SK-N-SH (cell line): Measurements from ENCODE around the gene LSP1. TPM values are rescaled to one million over a fixed set of nuclear protein-coding genes. Genes with fewer than 3 reads are reported as not detected.

ENCODE experiments used
- CTCF ChIA-PET: fragments of 300-600, 350-600 bp; formaldehyde crosslinking; extraction: SDS; loops from one replicate; lab custom pipeline; 2021; lab: Yijun Ruan, JAX
- POLR2A ChIA-PET: fragments of 350-600 bp; sonication (Branson Sonifier 250); formaldehyde crosslinking; extraction: SDS; loops from one replicate; lab custom pipeline; 2020; ENCODE audit warnings: antibody characterized with exemption, inconsistent platforms; lab: Yijun Ruan, JAX
- DNase-seq: peaks from one replicate; pipeline ENCODE4 v3.0.0; 2012
- H2AFZ ChIP-seq: fragments of 200-600 bp; sonication (generic); 2 replicates; pipeline ENCODE4 v1.8.1; 2016; ENCODE audit warnings: antibody characterized with exemption, mild to moderate bottlenecking, low read depth
- H3F3A ChIP-seq: fragments of 200-600 bp; sonication (generic); replicated peaks from 2 replicates; pipeline ENCODE3; 2016; ENCODE audit warnings: antibody characterized with exemption, mild to moderate bottlenecking; ENCODE audit not compliant: insufficient read depth
- H3K27ac ChIP-seq, 2 experiments: fragments of 200-500 bp in 1 of 2; fragments of 200-600 bp in 1 of 2; sonication (Bioruptor generic) in 1 of 2; sonication (generic), shearing (Covaris generic) in 1 of 2; 2 replicates each; pipeline versions ENCODE4 v1.5.1 to v1.6.1; 2014 to 2016; ENCODE audit warnings: low read depth in 2 of 2, inconsistent platforms in 1 of 2, low read length in 1 of 2, mild to moderate bottlenecking in 1 of 2, mixed read lengths in 1 of 2
- H3K27me3 ChIP-seq: fragments of 200-600 bp; sonication (generic), shearing (Covaris generic); 2 replicates; pipeline ENCODE4 v1.6.1; 2016; ENCODE audit warnings: mixed run types; ENCODE audit not compliant: insufficient read depth
- H3K36me3 ChIP-seq, 2 experiments: fragments of 200-500 bp in 1 of 2; fragments of 200-600 bp in 1 of 2; sonication (Bioruptor generic) in 1 of 2; sonication (generic) in 1 of 2; replicated peaks in 1 of 2; 2 replicates each; pipeline versions ENCODE3 to v1.5.1; 2014 to 2016; ENCODE audit warnings: low read length in 1 of 2, mild to moderate bottlenecking in 1 of 2; ENCODE audit not compliant: insufficient read depth in 2 of 2, control insufficient read depth in 1 of 2
- H3K4me1 ChIP-seq, 2 experiments: fragments of 200-500 bp in 1 of 2; fragments of 200-600 bp in 1 of 2; sonication (Bioruptor generic) in 1 of 2; sonication (generic), shearing (Covaris generic) in 1 of 2; 2 replicates each; pipeline versions ENCODE4 v1.5.1 to v1.6.1; 2014 to 2016; ENCODE audit warnings: low read depth in 1 of 2, low read length in 1 of 2, mixed run types in 1 of 2; ENCODE audit not compliant: insufficient read depth in 2 of 2, control insufficient read depth in 1 of 2
- H3K4me2 ChIP-seq: fragments of 200-600 bp; sonication (generic), shearing (Covaris generic); 2 replicates; pipeline ENCODE4 v1.6.1; 2017; ENCODE audit warnings: mixed run types
- H3K4me3 ChIP-seq, 2 experiments: fragments of 200-500 bp in 1 of 2; fragments of 200-600 bp in 1 of 2; sonication (Bioruptor generic) in 1 of 2; sonication (generic), shearing (Covaris generic) in 1 of 2; 2 replicates each; pipeline versions ENCODE4 v1.5.1 to v1.8.1; 2014 to 2016; ENCODE audit warnings: low read depth in 2 of 2, inconsistent platforms in 1 of 2, low read length in 1 of 2, mild to moderate bottlenecking in 1 of 2, mixed read lengths in 1 of 2, moderate library complexity in 1 of 2
- H3K79me2 ChIP-seq: fragments of 200-600 bp; sonication (generic); 2 replicates; pipeline ENCODE4 v1.8.1; 2017; ENCODE audit warnings: mild to moderate bottlenecking; ENCODE audit not compliant: insufficient read depth
- H3K9ac ChIP-seq: fragments of 200-600 bp; sonication (generic); 2 replicates; pipeline ENCODE4 v1.6.1; 2017; ENCODE audit warnings: mixed run types
- H3K9me2 ChIP-seq: fragments of 200-600 bp; sonication (generic); 2 replicates; pipeline ENCODE4 v1.6.1; 2017; ENCODE audit warnings: mixed run types
- H3K9me3 ChIP-seq: fragments of 200-600 bp; sonication (generic); 2 replicates; pipeline ENCODE4 v1.6.1; 2017; ENCODE audit warnings: mixed run types, mild to moderate bottlenecking, moderate library complexity
- H4K20me1 ChIP-seq: fragments of 200-600 bp; sonication (generic); 2 replicates; pipeline ENCODE4 v1.6.1; 2017; ENCODE audit warnings: mild to moderate bottlenecking, mixed run types; ENCODE audit not compliant: insufficient read depth
- CHD2 ChIP-seq: fragments of 150-350 bp; IDR thresholded peaks from 2 replicates; pipeline ENCODE4 v1.6.1; 2018; ENCODE audit warnings: low read length; ENCODE audit not compliant: partially characterized antibody
- EP300 ChIP-seq, 2 experiments: IDR thresholded peaks; 2 replicates each; pipeline versions ENCODE4 v1.4.0 to v1.6.1; 2012; ENCODE audit warnings: borderline replicate concordance in 1 of 2, low read depth in 1 of 2, low read length in 1 of 2
- EZH2phosphoT487 ChIP-seq: fragments of 200-600 bp; sonication (generic); IDR thresholded peaks from 2 replicates; pipeline ENCODE4 v1.6.1; 2017; ENCODE audit warnings: low read depth, mixed run types, mild to moderate bottlenecking, antibody characterized with exemption, moderate library complexity, borderline replicate concordance
- FOSL2 ChIP-seq: IDR thresholded peaks from 2 replicates; pipeline ENCODE4 v1.4.0; 2012; ENCODE audit warnings: low read depth, mild to moderate bottlenecking, moderate library complexity, borderline replicate concordance
- FOXM1 ChIP-seq: IDR thresholded peaks from 2 replicates; pipeline ENCODE4 v1.4.0; 2012; ENCODE audit warnings: low read depth, mild to moderate bottlenecking
- GATA2 ChIP-seq: sonication (generic); formaldehyde crosslinking; IDR thresholded peaks from 2 replicates; pipeline ENCODE4 v1.5.0; 2020; ENCODE audit warnings: mild to moderate bottlenecking, missing genetic modification reagents
- MAX ChIP-seq: IDR thresholded peaks from 2 replicates; pipeline ENCODE4 v1.4.0; 2012; ENCODE audit warnings: low read depth
- MEF2A ChIP-seq: IDR thresholded peaks from 2 replicates; pipeline ENCODE4 v1.4.0; 2012; ENCODE audit warnings: low read depth, borderline replicate concordance
- MXI1 ChIP-seq: IDR thresholded peaks from 2 replicates; pipeline ENCODE4 v1.6.1; 2012; ENCODE audit warnings: mild to moderate bottlenecking, low read depth, low read length, improper control_type of control experiment
- NFIC ChIP-seq: IDR thresholded peaks from 2 replicates; pipeline ENCODE4 v1.4.0; 2012; ENCODE audit warnings: borderline replicate concordance
- NRF1 ChIP-seq: IDR thresholded peaks from 2 replicates; pipeline ENCODE4 v1.6.1; 2012; ENCODE audit warnings: low read depth, mild to moderate bottlenecking, low read length
- POLR2AphosphoS5 ChIP-seq: IDR thresholded peaks from 2 replicates; pipeline ENCODE4 v1.6.1; 2012; ENCODE audit warnings: low read depth, low read length
- RCOR1 ChIP-seq: fragments of 150-350 bp; IDR thresholded peaks from 2 replicates; pipeline ENCODE4 v1.6.1; 2017; ENCODE audit warnings: antibody characterized with exemption, low read length
- RFX5 ChIP-seq: IDR thresholded peaks from 2 replicates; pipeline ENCODE4 v1.6.1; 2012; ENCODE audit warnings: mild to moderate bottlenecking, improper control_type of control experiment, low read length
- SMC3 ChIP-seq: IDR thresholded peaks from 2 replicates; pipeline ENCODE4 v1.6.1; 2012; ENCODE audit warnings: low read depth, low read length, improper control_type of control experiment
- TAF1 ChIP-seq: IDR thresholded peaks from 2 replicates; pipeline ENCODE4 v1.6.1; 2012; ENCODE audit warnings: low read depth, mild to moderate bottlenecking, low read length, moderate library complexity, borderline replicate concordance
- TCF12 ChIP-seq: IDR thresholded peaks from 2 replicates; pipeline ENCODE4 v1.4.0; 2012
- TEAD4 ChIP-seq: IDR thresholded peaks from 2 replicates; pipeline ENCODE4 v1.4.0; 2012; ENCODE audit warnings: mild to moderate bottlenecking, borderline replicate concordance; ENCODE audit not compliant: insufficient read depth
- USF1 ChIP-seq: IDR thresholded peaks from 2 replicates; pipeline ENCODE4 v1.4.0; 2012; ENCODE audit warnings: low read depth, borderline replicate concordance
- USF2 ChIP-seq: fragments of 150-350 bp; IDR thresholded peaks from 2 replicates; pipeline ENCODE4 v1.6.1; 2017; ENCODE audit warnings: antibody characterized with exemption, low read length, low read depth, borderline replicate concordance
- ZBTB33 ChIP-seq: IDR thresholded peaks from 2 replicates; pipeline ENCODE4 v1.4.0; 2012; ENCODE audit warnings: low read depth, borderline replicate concordance
- WGBS: methylation state at CpG from one replicate; pipeline ENCODE4 v1.1.6; 2017; ENCODE audit warnings: low lambda C conversion rate; 5-methylcytosine and 5-hydroxymethylcytosine counted together
- polyA plus RNA-seq, 3 experiments: library from polyadenylated mRNA; depleted of rRNA; stranded (reverse); fragments of >200 nt; gene quantifications; 2 replicates each; pipeline ENCODE4 v1.2.3, GENCODE V29; 2012

LSP1 gene
- polyA plus RNA-seq, 1 of the 3 experiments (the other 2 are of a cell fraction) = 0.38 TPM

- Histone ChIP-seq H3K27me3 (no peaks in the 10 kb centered on the region), H3K4me3 (no peak overlapping the region), H3F3A (no peaks in the 10 kb centered on the region), H3K4me2 (no peak overlapping the region), H3K9ac (no peak overlapping the region), H3K79me2 (no peaks in the 10 kb centered on the region), H4K20me1 (no peaks in the 10 kb centered on the region), H3K27ac (no peak overlapping the region), H3K36me3 (no peaks in the 10 kb centered on the region), H3K9me2 (no peaks in the 10 kb centered on the region), H3K9me3 (no peaks in the 10 kb centered on the region), H3K4me1 (peaks cover 0 to 7% of the 10 kb centered on the region in 2 experiments; a peak in 1 of 4 replicates), H2AFZ (no peak overlapping the region)
- peak; percentile 42 for DNase-seq
- CTCF ChIA-PET = interaction anchor here (1.4 to 1.5 kb wide), 2 partner anchors 49 to 238 kb away, joined by 3 to 5 read pairs; no protein-coding TSS in a partner anchor
- TF ChIP-seq MAX (no peak), EZH2phosphoT487 (no peak), NFIC (no peak), MEF2A (no peak), TCF12 (no peak), NRF1 (no peak), TEAD4 (no peak), RCOR1 (no peak), RFX5 (no peak), TAF1 (no peak), POLR2AphosphoS5 (no peak), EP300 (IDR thresholded peaks at IDR 0.05; ENCODE audit: borderline replicate concordance in 1 of 2, low read depth in 1 of 2, low read length in 1 of 2) (no peak), FOSL2 (no peak), GATA2 (CRISPR knock-in tag) (no peak), MXI1 (no peak)
- POLR2A ChIA-PET = no interaction called here
- WGBS = 53% methylated on average over 18 of the region's 18 CpGs
Measured at GRCh38 chr11:1931341-1932104, 78.6 kb downstream of the LSP1 start.

GRCh38 chr11:1932105-1932480 is 79.2 kb downstream of the LSP1 start:
- DNase-seq = peak; percentile 32
- Histone ChIP-seq H2AFZ (no peak overlapping the region), H3K27me3 (no peaks in the 10 kb centered on the region), H3K4me2 (no peak overlapping the region), H3K36me3 (no peaks in the 10 kb centered on the region), H3K9ac (no peak overlapping the region), H4K20me1 (no peaks in the 10 kb centered on the region), H3K79me2 (no peaks in the 10 kb centered on the region), H3K4me3 (no peak overlapping the region), H3F3A (no peaks in the 10 kb centered on the region), H3K4me1 (peaks cover 0 to 7% of the 10 kb centered on the region in 2 experiments; a peak in 1 of 4 replicates), H3K27ac (no peak overlapping the region), H3K9me2 (no peaks in the 10 kb centered on the region), H3K9me3 (no peaks in the 10 kb centered on the region)
- ChIA-PET CTCF (interaction anchor here (1.4 to 1.5 kb wide), 2 partner anchors 50 to 238 kb away, joined by 3 to 5 read pairs; no protein-coding TSS in a partner anchor), POLR2A (no interaction called here)
- 78% methylated on average over 10 of the region's 11 CpGs for WGBS
- no peak for TF ChIP-seq FOXM1
- no peak for TF ChIP-seq RCOR1
- TF ChIP-seq CHD2 = no peak
- no peak for TF ChIP-seq USF2
- no peak for TF ChIP-seq USF1
- TF ChIP-seq EZH2phosphoT487 = no peak
- no peak for TF ChIP-seq ZBTB33
- TF ChIP-seq SMC3 = no peak
- no peak for TF ChIP-seq GATA2 (CRISPR knock-in tag)
- no peak for TF ChIP-seq NFIC
